ENCODE data around the gene RGS18. TPM values are rescaled to one million over a fixed set of nuclear protein-coding genes. Genes with fewer than 3 reads are reported as not detected.

RGS18 gene
- total and polyA plus RNA-seq, 2 of the 8 experiments (the other 6 are each of a cell fraction or from before 2014, with no cell fraction given), result not detected

DNA sequence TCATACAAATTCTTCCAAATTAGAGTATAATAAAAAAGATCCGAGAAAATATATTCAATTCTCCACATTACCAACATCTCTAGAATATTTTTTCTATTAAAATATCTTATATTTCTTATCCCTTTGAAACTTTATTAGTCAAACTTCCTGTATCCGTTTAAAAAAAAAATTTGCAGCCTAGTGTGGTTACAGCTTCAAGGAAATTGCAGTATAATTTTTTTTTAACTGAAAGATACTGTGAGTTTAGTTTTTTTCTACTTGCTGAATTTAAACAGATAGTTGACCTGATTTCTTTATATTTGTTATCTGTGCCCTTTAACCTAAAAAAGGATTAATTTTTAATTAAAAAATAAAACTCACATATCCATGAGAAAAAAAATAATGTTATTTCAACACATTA, 1.5 kb downstream of the RGS18 start:
- H3K79me1 ChIP-seq (ENCODE audit: low read depth, low read length), result no peaks in the 10 kb centered on the region
- H4K20me1 ChIP-seq (replicated peaks in 1 of 2; ENCODE audit: control insufficient read depth in 1 of 2, insufficient read depth in 2 of 2, low read length in 2 of 2), result no peaks in the 10 kb centered on the region
- no peak overlapping the region for H2BK12ac ChIP-seq (ENCODE audit: low read depth, low read length)
- H2AK5ac ChIP-seq (ENCODE audit: low read depth, low read length), result no peak overlapping the region
- POLR2A ChIA-PET (ENCODE audit: partially characterized antibody), result no interaction called here
- H3K23me2 ChIP-seq (ENCODE audit: low read depth, low read length), result no peaks in the 10 kb centered on the region
- no peak overlapping the region for H2BK5ac ChIP-seq (ENCODE audit: low read depth, low read length)
- H2BK20ac ChIP-seq (ENCODE audit: low read length), result no peak overlapping the region
- no peak overlapping the region for H3K56ac ChIP-seq (replicated peaks; ENCODE audit: insufficient read length, low read depth, low read length)
- no peak overlapping the region for H3K4ac ChIP-seq (replicated peaks; ENCODE audit: insufficient read length, low read depth, low read length)
- CTCF ChIA-PET (ENCODE audit: partially characterized antibody), result no interaction called here
- H2BK15ac ChIP-seq (ENCODE audit: low read length), result no peak overlapping the region
- H3K79me2 ChIP-seq (ENCODE audit: control insufficient read depth in 1 of 2, insufficient read depth in 2 of 2, low read length in 2 of 2), result no peaks in the 10 kb centered on the region
- H3K4me2 ChIP-seq (ENCODE audit: insufficient read depth in 1 of 2, low read depth in 2 of 2, low read length in 2 of 2), result no peak overlapping the region
- no peak overlapping the region for H4K91ac ChIP-seq (replicated peaks; ENCODE audit: insufficient read length, low read length)
- H3K36me3 ChIP-seq (ENCODE audit: control insufficient read depth in 2 of 4, insufficient read depth in 4 of 4, low read length in 3 of 4), result no peaks in the 10 kb centered on the region
- no peak for FAIRE-seq
- no peak overlapping the region for H4K5ac ChIP-seq (ENCODE audit: insufficient read length, low read depth, low read length)
- no peak overlapping the region for H3K14ac ChIP-seq (ENCODE audit: insufficient read length)
- H3K23ac ChIP-seq (ENCODE audit: insufficient read length), result no peak overlapping the region
- no peak overlapping the region for H3K18ac ChIP-seq (ENCODE audit: extremely low read depth, low read length)
- WGBS, 2 experiments (ENCODE audit: extremely low coverage in 1 of 2, insufficient coverage in 1 of 2, insufficient read length in 1 of 2, insufficient replicate concordance in 2 of 2, low coverage in 1 of 2, low lambda C conversion rate in 2 of 2, missing lambda C conversion rate in 1 of 2), result 92% methylated on average over 2 of the region's 2 CpGs; no CpG with 5 or more reads in 1 of the 2 experiments
- no peak for DNase-seq (ENCODE audit: low read depth in 1 of 2, low spot score in 2 of 2)
- H3K4me1 ChIP-seq (replicated peaks in 1 of 4; ENCODE audit: control insufficient read depth in 3 of 4, insufficient read depth in 4 of 4, low read length in 3 of 4), result no peaks in the 10 kb centered on the region
- no peak overlapping the region for H3K27ac ChIP-seq (ENCODE audit: low read depth, low read length)
- H3K9ac ChIP-seq (replicated peaks in 1 of 4; ENCODE audit: extremely low read depth in 1 of 4, low read depth in 3 of 4, low read length in 3 of 4), result no peak overlapping the region
- no peaks in the 10 kb centered on the region for H3K27me3 ChIP-seq (replicated peaks in 1 of 4; ENCODE audit: control insufficient read depth in 3 of 4, extremely low read depth in 1 of 4, insufficient read depth in 3 of 4, low read length in 3 of 4)
- H3K9me3 ChIP-seq (ENCODE audit: insufficient read depth in 2 of 2, low read depth in 1 of 2, low read length in 1 of 2), result no peaks in the 10 kb centered on the region
- H4K8ac ChIP-seq (ENCODE audit: extremely low read depth, insufficient read depth, low read length), result no peak overlapping the region
- H3K4me3 ChIP-seq (ENCODE audit: extremely low read depth in 1 of 4, insufficient read depth in 2 of 4, low read depth in 3 of 4, low read length in 4 of 4), result no peak overlapping the region
- no peak overlapping the region for H2AFZ ChIP-seq (ENCODE audit: low read length)
- no peak overlapping the region for H2BK120ac ChIP-seq (replicated peaks; ENCODE audit: low read depth, low read length)
- TF ChIP-seq BRCA1 (IDR thresholded peaks at IDR 0.05; ENCODE audit: low read depth, low read length) (no peak), CREB1 (IDR thresholded peaks at IDR 0.05) (no peak), NANOG (IDR thresholded peaks at IDR 0.05; ENCODE audit: insufficient read depth, low read depth, low read length, poor library complexity, severe bottlenecking) (no peak), SUZ12 (IDR thresholded peaks at IDR 0.05; ENCODE audit: low read length) (no peak), EGR1 (IDR thresholded peaks at IDR 0.05; ENCODE audit: borderline replicate concordance, low read depth, low read length) (no peak), FOSL1 (IDR thresholded peaks at IDR 0.05; ENCODE audit: insufficient read depth, low read depth, low read length) (no peak), EZH2 (IDR thresholded peaks at IDR 0.05; ENCODE audit: low read depth, low read length, severe bottlenecking) (no peak), YY1 (IDR thresholded peaks at IDR 0.05; ENCODE audit: low read depth, low read length) (no peak), SIRT6 (IDR thresholded peaks at IDR 0.05; ENCODE audit: low read length) (no peak), CHD1 (IDR thresholded peaks at IDR 0.05; ENCODE audit: low read depth, low read length) (no peak), ZNF274 (IDR thresholded peaks at IDR 0.05; ENCODE audit: borderline replicate concordance, extremely low read depth, low read length) (no peak), CBX8 (IDR thresholded peaks at IDR 0.05; ENCODE audit: borderline replicate concordance, low read depth, low read length) (no peak), JUND (IDR thresholded peaks at IDR 0.05; ENCODE audit: low read length) (no peak), POU5F1 (IDR thresholded peaks at IDR 0.05; ENCODE audit: low read depth, low read length) (no peak), BACH1 (IDR thresholded peaks at IDR 0.05; ENCODE audit: low read length) (no peak)
- TF ChIP-seq, protein P1, sequence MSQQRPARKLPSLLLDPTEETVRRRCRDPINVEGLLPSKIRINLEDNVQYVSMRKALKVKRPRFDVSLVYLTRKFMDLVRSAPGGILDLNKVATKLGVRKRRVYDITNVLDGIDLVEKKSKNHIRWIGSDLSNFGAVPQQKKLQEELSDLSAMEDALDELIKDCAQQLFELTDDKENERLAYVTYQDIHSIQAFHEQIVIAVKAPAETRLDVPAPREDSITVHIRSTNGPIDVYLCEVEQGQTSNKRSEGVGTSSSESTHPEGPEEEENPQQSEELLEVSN (IDR thresholded peaks at IDR 0.05), result no peak
